ENCODE measurements around the gene FAM13A.

DNA sequence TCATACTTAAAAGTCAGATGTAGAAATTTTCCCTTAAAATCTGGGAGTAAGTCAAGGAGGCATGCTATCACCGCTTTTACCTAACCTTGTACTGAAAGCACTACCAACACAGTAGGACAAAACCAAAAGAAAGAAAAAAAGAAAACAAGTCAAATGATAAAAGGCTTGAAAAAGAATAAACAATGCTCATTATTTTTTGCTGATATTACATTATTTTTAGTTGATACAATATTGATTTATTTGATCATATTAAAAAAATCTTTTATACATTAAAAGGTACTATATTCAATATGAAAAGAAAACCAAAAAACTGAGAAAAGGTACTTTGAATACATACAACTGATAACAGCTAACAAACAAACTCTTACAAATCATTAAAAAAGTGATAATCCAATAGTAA lies 164.3 kb downstream of the FAM13A start:
- TF ChIP-seq NFRKB (IDR thresholded peaks at IDR 0.05) (no peak), FOXK2 (IDR thresholded peaks at IDR 0.05) (no peak), SP1 (IDR thresholded peaks at IDR 0.05) (no peak), FOXM1 (IDR thresholded peaks at IDR 0.05; ENCODE audit: borderline replicate concordance) (no peak), ARNT (IDR thresholded peaks at IDR 0.05) (no peak), CTBP1 (IDR thresholded peaks at IDR 0.05; ENCODE audit: borderline replicate concordance) (no peak), SUZ12 (IDR thresholded peaks at IDR 0.05) (no peak), HDGF (IDR thresholded peaks at IDR 0.05; ENCODE audit: borderline replicate concordance) (no peak), BHLHE40 (IDR thresholded peaks at IDR 0.05; ENCODE audit: borderline replicate concordance) (no peak), TARDBP (IDR thresholded peaks at IDR 0.05) (no peak), ZNF384 (IDR thresholded peaks at IDR 0.05) (no peak), ELF4 (IDR thresholded peaks at IDR 0.05) (no peak)
- TF ChIP-seq, protein P1, sequence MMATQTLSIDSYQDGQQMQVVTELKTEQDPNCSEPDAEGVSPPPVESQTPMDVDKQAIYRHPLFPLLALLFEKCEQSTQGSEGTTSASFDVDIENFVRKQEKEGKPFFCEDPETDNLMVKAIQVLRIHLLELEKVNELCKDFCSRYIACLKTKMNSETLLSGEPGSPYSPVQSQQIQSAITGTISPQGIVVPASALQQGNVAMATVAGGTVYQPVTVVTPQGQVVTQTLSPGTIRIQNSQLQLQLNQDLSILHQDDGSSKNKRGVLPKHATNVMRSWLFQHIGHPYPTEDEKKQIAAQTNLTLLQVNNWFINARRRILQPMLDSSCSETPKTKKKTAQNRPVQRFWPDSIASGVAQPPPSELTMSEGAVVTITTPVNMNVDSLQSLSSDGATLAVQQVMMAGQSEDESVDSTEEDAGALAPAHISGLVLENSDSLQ (IDR thresholded peaks at IDR 0.05), result no peak

Measured in HEK293T (cell line).